Endothelial cell of umbilical vein (primary cell): ENCODE data around the gene CLSTN2. TPM values are rescaled to one million over a fixed set of nuclear protein-coding genes. Genes with fewer than 3 reads are reported as not detected.

Experiments used
- BruUV-seq: library from RNA; stranded (reverse); fragments of 400-500 nt; replicated peaks from 2 replicates; lab custom pipeline; 2021; lab: Mats Ljungman, UMichigan
- CTCF ChIA-PET: fragments of 300-600, 350-600 bp; sonication (Branson Sonifier 250); formaldehyde crosslinking; loops from one replicate; lab custom pipeline; 2021; ENCODE audit warnings: antibody characterized with exemption, inconsistent platforms; lab: Charles Lee
- POLR2A ChIA-PET: fragments of 300-600, 350-600 bp; sonication (Branson Sonifier 250); formaldehyde crosslinking; loops from one replicate; lab custom pipeline; 2021; ENCODE audit warnings: antibody characterized with exemption, inconsistent platforms; lab: Charles Lee
- DNase-seq: peaks from one replicate; pipeline ENCODE4 v3.0.0-alpha.2; 2011; ENCODE audit warnings: low read depth, low spot score
- FAIRE-seq: peaks from 2 replicates; lab custom pipeline; 2011; peaks lifted over from hg19 to GRCh38; lab: Jason Lieb, UNC
- H2AFZ ChIP-seq: 2 replicates; pipeline ENCODE4 v1.6.0; 2012; ENCODE audit warnings: low read depth, low read length, control low read depth, inconsistent platforms
- H3K27ac ChIP-seq: 2 replicates; pipeline ENCODE4 v1.5.1; 2011; ENCODE audit warnings: low read depth, mild to moderate bottlenecking, control low read depth, low read length, moderate library complexity; ENCODE audit not compliant: insufficient read depth
- H3K27me3 ChIP-seq, 2 experiments: 2 replicates each; pipeline versions ENCODE4 v1.6.0 to v1.6.1; 2011; ENCODE audit warnings: low read length in 2 of 2, mixed read lengths in 1 of 2; ENCODE audit not compliant: control insufficient read depth in 2 of 2, insufficient read depth in 2 of 2
- H3K36me3 ChIP-seq, 2 experiments: 2 replicates in 1 of 2; 3 replicates in 1 of 2; pipeline ENCODE4 v1.5.1; 2011; ENCODE audit warnings: low read length in 2 of 2, mild to moderate bottlenecking in 1 of 2, moderate library complexity in 1 of 2; ENCODE audit not compliant: control insufficient read depth in 2 of 2, insufficient read depth in 2 of 2; ENCODE audit errors: extremely low read depth in 1 of 2
- H3K4me1 ChIP-seq: 3 replicates; pipeline ENCODE4 v1.5.1; 2011; ENCODE audit warnings: mild to moderate bottlenecking, low read length; ENCODE audit not compliant: control insufficient read depth, insufficient read depth; ENCODE audit errors: extremely low read depth
- H3K4me2 ChIP-seq: 2 replicates; pipeline ENCODE4 v1.6.1; 2011; ENCODE audit warnings: low read length, control low read depth, mixed read lengths; ENCODE audit not compliant: insufficient read depth
- H3K4me3 ChIP-seq, 3 experiments: fragments of 200-600 bp in 1 of 3; sonication (generic), shearing (Covaris generic) in 1 of 3; replicated peaks in 1 of 3; 2 replicates each; pipeline ENCODE4 v1.5.1; 2011 to 2016; ENCODE audit warnings: control low read depth in 3 of 3, low read length in 3 of 3, mild to moderate bottlenecking in 2 of 3, inconsistent platforms in 1 of 3, low read depth in 1 of 3, moderate library complexity in 1 of 3; ENCODE audit not compliant: insufficient read depth in 1 of 3
- H3K79me2 ChIP-seq: 2 replicates; pipeline ENCODE4 v1.6.0; 2012; ENCODE audit warnings: low read length, inconsistent platforms; ENCODE audit not compliant: control insufficient read depth, insufficient read depth
- H3K9ac ChIP-seq: replicated peaks from 2 replicates; pipeline ENCODE3; 2011; ENCODE audit warnings: low read length, control low read depth; ENCODE audit not compliant: insufficient read depth; ENCODE audit errors: extremely low read depth
- H3K9me1 ChIP-seq: replicated peaks from 3 replicates; pipeline ENCODE4 v1.6.0; 2011; ENCODE audit warnings: mild to moderate bottlenecking, low read length; ENCODE audit not compliant: control insufficient read depth, insufficient read depth; ENCODE audit errors: extremely low read depth
- H3K9me3 ChIP-seq: replicated peaks from 2 replicates; pipeline ENCODE4 v1.5.1; 2012; ENCODE audit warnings: low read length, inconsistent platforms; ENCODE audit not compliant: control insufficient read depth, insufficient read depth
- H4K20me1 ChIP-seq: replicated peaks from 2 replicates; pipeline ENCODE3; 2011; ENCODE audit warnings: mild to moderate bottlenecking, low read length; ENCODE audit not compliant: control insufficient read depth, insufficient read depth; ENCODE audit errors: extremely low read depth
- EZH2 ChIP-seq: IDR thresholded peaks from 2 replicates; pipeline ENCODE4 v1.6.1; 2012; ENCODE audit warnings: borderline replicate concordance, low read depth, mild to moderate bottlenecking, moderate library complexity, low read length, inconsistent platforms; ENCODE audit not compliant: severe bottlenecking
- FOS ChIP-seq: IDR thresholded peaks from 2 replicates; pipeline ENCODE4 v1.6.1; 2011; ENCODE audit warnings: mild to moderate bottlenecking, low read length, moderate library complexity, borderline replicate concordance; ENCODE audit not compliant: insufficient read depth
- GATA2 ChIP-seq: IDR thresholded peaks from 2 replicates; pipeline ENCODE4 v1.7.0; 2011; ENCODE audit warnings: low read depth, mild to moderate bottlenecking, moderate library complexity, mixed read lengths, low read length; ENCODE audit not compliant: insufficient read length, insufficient read depth
- JUN ChIP-seq: IDR thresholded peaks from 2 replicates; pipeline ENCODE4 v1.6.1; 2011; ENCODE audit warnings: borderline replicate concordance, low read depth; ENCODE audit not compliant: insufficient read length, insufficient read depth
- MYC ChIP-seq: IDR thresholded peaks from one replicate; pipeline ENCODE4 v1.6.1; 2011; ENCODE audit warnings: mild to moderate bottlenecking, low read depth, low read length
- POLR2A ChIP-seq: IDR thresholded peaks from 2 replicates; pipeline ENCODE4 v1.6.1; 2012; ENCODE audit warnings: low read depth, mild to moderate bottlenecking, control low read depth, low read length
- POLR2AphosphoS5 ChIP-seq: IDR thresholded peaks from 2 replicates; pipeline ENCODE4 v1.6.1; 2012; ENCODE audit warnings: low read depth, mild to moderate bottlenecking, control low read depth, low read length, moderate library complexity; ENCODE audit not compliant: insufficient read depth
- dilution Hi-C: fragments of 300-500 bp; cut with MboI; formaldehyde crosslinking; loops from one replicate; pipeline ENCODE4 v1.15.0; 2019; ENCODE audit warnings: low sequenced_read_pairs; ENCODE audit not compliant: extremely low pct_ligation_motif_present
- intact Hi-C: fragments of 100-400 bp; cut with micrococcal nuclease; formaldehyde crosslinking; loops from one replicate; pipeline ENCODE4 v1.10.0; 2022
- polyA plus RNA-seq, 4 experiments: library from polyadenylated mRNA; depleted of rRNA in 3 of 4; stranded (reverse) in 3 of 4; unstranded in 1 of 4; fragments of >200 nt; gene quantifications; 2 replicates each; pipeline versions ENCODE4 v1.2.1 to v1.2.3, GENCODE V29; 2011 to 2012; ENCODE audit warnings: missing spikeins in 1 of 4
- total RNA-seq: library from RNA; stranded (reverse); gene quantifications from 2 replicates; pipeline ENCODE4 v1.2.3, GENCODE V29; 2021
- TF ChIP-seq, protein P1 (sequence below), 2 donors: IDR thresholded peaks; 1 replicate in 1 of 2; 2 replicates in 1 of 2; pipeline ENCODE4 v1.5.1; 2011; ENCODE audit warnings: low read length in 2 of 2, mild to moderate bottlenecking in 2 of 2, moderate library complexity in 2 of 2, control low read depth in 1 of 2, inconsistent platforms in 1 of 2, low read depth in 1 of 2; ENCODE audit not compliant: insufficient read depth in 1 of 2; ENCODE audit errors: extremely low read depth in 1 of 2

CLSTN2 gene
- total and polyA plus RNA-seq, 2 donors (not counting 3 experiments of a cell fraction or from before 2014, with no cell fraction given) = 0.26 to 0.38 TPM

DNA sequence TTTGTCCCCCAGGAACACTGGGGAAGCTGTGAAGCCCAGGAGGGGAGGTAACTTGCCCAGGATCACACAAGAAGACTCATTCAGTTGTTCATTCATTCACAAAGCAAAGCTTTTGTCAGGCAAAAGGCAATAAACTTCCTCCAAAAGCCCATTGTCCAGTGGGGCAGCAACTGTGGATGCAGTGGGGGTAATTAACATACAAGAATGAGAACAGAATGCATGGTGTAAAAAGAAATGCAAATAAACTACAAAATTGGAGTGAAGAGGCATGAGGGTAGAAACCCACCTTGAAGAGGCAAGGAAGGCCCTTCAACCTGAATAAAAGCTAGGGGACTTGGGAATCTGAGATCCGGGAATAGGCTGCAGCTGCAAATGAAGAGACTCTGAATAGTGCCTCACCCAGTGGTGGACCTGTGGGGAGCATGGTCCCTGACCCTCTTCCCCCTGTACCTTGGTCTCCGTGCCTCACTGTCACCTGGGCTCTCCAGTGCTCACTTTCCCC lies 363.6 kb downstream of the CLSTN2 start:
- no peak for FAIRE-seq
- dilution Hi-C loops = no loop called here
- intact Hi-C loops = no loop called here

DNA sequence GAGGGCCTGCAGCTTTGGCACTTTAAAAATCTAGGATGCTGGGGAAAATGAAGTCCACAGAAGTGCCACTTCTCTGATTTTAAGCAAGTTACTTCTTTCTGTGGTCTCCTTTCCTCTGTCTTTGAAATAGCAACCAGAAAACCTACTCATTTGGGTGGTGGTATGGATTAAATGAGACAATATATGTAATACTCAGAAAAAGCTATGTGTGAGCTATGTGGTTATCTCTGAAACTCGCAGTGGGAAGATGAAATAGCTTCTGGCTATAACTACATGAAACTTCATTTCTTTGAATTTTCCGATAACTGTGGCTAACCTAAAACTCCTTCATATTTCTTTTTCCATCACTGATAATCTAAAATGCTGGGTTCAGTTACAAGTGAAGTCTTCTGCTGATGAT lies 368.9 kb downstream of the CLSTN2 start:
- no peak overlapping the region for H3K9ac ChIP-seq
- no peaks in the 10 kb centered on the region for H3K9me3 ChIP-seq
- intact Hi-C loops (no loop called here), dilution Hi-C loops (no loop called here)
- TF ChIP-seq POLR2AphosphoS5 (no peak), FOS (no peak), MYC (no peak), GATA2 (no peak), EZH2 (no peak), POLR2A (no peak), JUN (no peak)
- TF ChIP-seq, protein P1, sequence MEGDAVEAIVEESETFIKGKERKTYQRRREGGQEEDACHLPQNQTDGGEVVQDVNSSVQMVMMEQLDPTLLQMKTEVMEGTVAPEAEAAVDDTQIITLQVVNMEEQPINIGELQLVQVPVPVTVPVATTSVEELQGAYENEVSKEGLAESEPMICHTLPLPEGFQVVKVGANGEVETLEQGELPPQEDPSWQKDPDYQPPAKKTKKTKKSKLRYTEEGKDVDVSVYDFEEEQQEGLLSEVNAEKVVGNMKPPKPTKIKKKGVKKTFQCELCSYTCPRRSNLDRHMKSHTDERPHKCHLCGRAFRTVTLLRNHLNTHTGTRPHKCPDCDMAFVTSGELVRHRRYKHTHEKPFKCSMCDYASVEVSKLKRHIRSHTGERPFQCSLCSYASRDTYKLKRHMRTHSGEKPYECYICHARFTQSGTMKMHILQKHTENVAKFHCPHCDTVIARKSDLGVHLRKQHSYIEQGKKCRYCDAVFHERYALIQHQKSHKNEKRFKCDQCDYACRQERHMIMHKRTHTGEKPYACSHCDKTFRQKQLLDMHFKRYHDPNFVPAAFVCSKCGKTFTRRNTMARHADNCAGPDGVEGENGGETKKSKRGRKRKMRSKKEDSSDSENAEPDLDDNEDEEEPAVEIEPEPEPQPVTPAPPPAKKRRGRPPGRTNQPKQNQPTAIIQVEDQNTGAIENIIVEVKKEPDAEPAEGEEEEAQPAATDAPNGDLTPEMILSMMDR (IDR thresholded peaks at IDR 0.05; ENCODE audit: extremely low read depth in 1 of 2, insufficient read depth in 1 of 2, low read depth in 1 of 2, low read length in 2 of 2) = no peak
- H3K9me1 ChIP-seq = no peaks in the 10 kb centered on the region
- ChIA-PET CTCF (interaction anchor here (0.6 kb wide), 1 partner anchor 876 kb away, joined by 3 read pairs; no protein-coding TSS in a partner anchor), POLR2A (no interaction called here)
- no peak overlapping the region for H3K4me2 ChIP-seq
- no peaks in the 10 kb centered on the region for H3K27me3 ChIP-seq
- BruUV-seq = no TSS peak
- no peak overlapping the region for H3K27ac ChIP-seq
- no peak for DNase-seq
- FAIRE-seq = no peak
- H3K36me3 ChIP-seq = no peaks in the 10 kb centered on the region
- H3K4me1 ChIP-seq = no peaks in the 10 kb centered on the region
- H3K4me3 ChIP-seq = no peak overlapping the region
- no peak overlapping the region for H2AFZ ChIP-seq
- no peaks in the 10 kb centered on the region for H4K20me1 ChIP-seq
- no peaks in the 10 kb centered on the region for H3K79me2 ChIP-seq

More for the DNA sequence above, 363.6 kb downstream of the CLSTN2 start:
- no TSS peak for BruUV-seq
- Histone ChIP-seq H3K79me2 (no peaks in the 10 kb centered on the region), H3K27me3 (no peaks in the 10 kb centered on the region), H3K9me1 (no peaks in the 10 kb centered on the region), H4K20me1 (no peaks in the 10 kb centered on the region), H3K9ac (no peak overlapping the region), H3K4me2 (no peak overlapping the region), H3K4me1 (no peaks in the 10 kb centered on the region), H3K9me3 (no peaks in the 10 kb centered on the region), H2AFZ (no peak overlapping the region), H3K4me3 (no peak overlapping the region), H3K27ac (no peak overlapping the region), H3K36me3 (no peaks in the 10 kb centered on the region)
- ChIA-PET POLR2A (no interaction called here), CTCF (no interaction called here)
- TF ChIP-seq JUN (no peak), FOS (no peak), POLR2A (no peak), EZH2 (no peak)
- TF ChIP-seq, protein P1 (IDR thresholded peaks at IDR 0.05; ENCODE audit: extremely low read depth in 1 of 2, insufficient read depth in 1 of 2, low read depth in 1 of 2, low read length in 2 of 2) = no peak
- DNase-seq = no peak
